HCT116 (cell line): ENCODE results near the gene MCM9. TPM values are rescaled to one million over a fixed set of nuclear protein-coding genes. Genes with fewer than 3 reads are reported as not detected.

Source experiments
- ATAC-seq: fragments of 200-7000 bp; cut with Tn5 transposase; 2 replicates; pipeline ENCODE4 v1.9.1; 2020; ENCODE audit warnings: mild to moderate bottlenecking, moderate library complexity
- BruUV-seq: library from RNA; stranded (reverse); fragments of 400-500 nt; replicated peaks from 2 replicates; lab custom pipeline; 2021; lab: Mats Ljungman, UMichigan
- CTCF ChIA-PET: fragments of 300-600 bp; sonication (Branson Sonifier 250); formaldehyde crosslinking; loops from one replicate; lab custom pipeline; 2021; ENCODE audit warnings: antibody characterized with exemption; lab: Charles Lee
- POLR2A ChIA-PET: fragments of 300-600, 350-600 bp; sonication (Branson Sonifier 250); formaldehyde crosslinking; loops from one replicate; lab custom pipeline; 2021; ENCODE audit warnings: antibody characterized with exemption; lab: Charles Lee
- RAD21 ChIA-PET, 2 experiments: fragments of 300-600 bp; sonication (Branson Sonifier 250); formaldehyde crosslinking; loops; one replicate each; lab custom pipeline; 2023; ENCODE audit warnings: low total read pairs in 2 of 2; ENCODE audit not compliant: uncharacterized antibody in 2 of 2, unreplicated experiment in 2 of 2, low non-redundant PET in 1 of 2; lab: Charles Lee
- DNase-seq: peaks from one replicate; pipeline ENCODE4 v3.0.0-alpha.2; 2010; ENCODE audit warnings: low read depth, low spot score
- H2AFZ ChIP-seq: fragments of 200-600 bp; shearing (Covaris generic), sonication (generic); 2 replicates; pipeline ENCODE4 v1.6.1; 2017; ENCODE audit warnings: low read depth, mixed run types, mixed read lengths, antibody characterized with exemption, low read length; ENCODE audit not compliant: poor library complexity, severe bottlenecking
- H3K27ac ChIP-seq: 2 replicates; pipeline ENCODE4 v1.5.1; 2012; ENCODE audit warnings: low read depth, low read length
- H3K27me3 ChIP-seq: fragments of 200-600 bp; sonication (generic); 2 replicates; pipeline ENCODE4 v1.6.1; 2016; ENCODE audit warnings: mixed run types, low read length, mixed read lengths; ENCODE audit not compliant: insufficient read depth
- H3K36me3 ChIP-seq, 2 experiments: fragments of 200-500 bp in 1 of 2; fragments of 200-600 bp in 1 of 2; sonication (Bioruptor generic) in 1 of 2; sonication (generic) in 1 of 2; 2 replicates each; pipeline versions ENCODE4 v1.5.1 to v1.6.1; 2014 to 2016; ENCODE audit warnings: low read length in 2 of 2, inconsistent platforms in 1 of 2, mixed read lengths in 1 of 2, mixed run types in 1 of 2; ENCODE audit not compliant: insufficient read depth in 2 of 2, control insufficient read depth in 1 of 2
- H3K4me1 ChIP-seq, 2 experiments: fragments of 200-600 bp in 1 of 2; sonication (generic) in 1 of 2; 2 replicates each; pipeline versions ENCODE4 v1.5.1 to v1.6.1; 2012 to 2017; ENCODE audit warnings: low read length in 2 of 2, inconsistent platforms in 1 of 2, mild to moderate bottlenecking in 1 of 2, mixed read lengths in 1 of 2, mixed run types in 1 of 2, moderate library complexity in 1 of 2; ENCODE audit not compliant: insufficient read depth in 2 of 2, control insufficient read depth in 1 of 2
- H3K4me2 ChIP-seq: fragments of 200-600 bp; sonication (generic); 2 replicates; pipeline ENCODE4 v1.6.1; 2017; ENCODE audit warnings: mixed run types, low read length, mixed read lengths
- H3K4me3 ChIP-seq, 2 experiments: fragments of 200-600 bp in 1 of 2; sonication (generic) in 1 of 2; replicated peaks in 1 of 2; 2 replicates each; pipeline ENCODE4 v1.5.1; 2011 to 2016; ENCODE audit warnings: low read length in 2 of 2, control low read depth in 1 of 2, low read depth in 1 of 2, mild to moderate bottlenecking in 1 of 2, mixed read lengths in 1 of 2, mixed run types in 1 of 2
- H3K79me2 ChIP-seq: fragments of 200-600 bp; sonication (generic); 2 replicates; pipeline ENCODE4 v1.6.1; 2017; ENCODE audit warnings: mild to moderate bottlenecking, mixed run types, low read length, moderate library complexity, mixed read lengths; ENCODE audit not compliant: insufficient read depth
- H3K9ac ChIP-seq: fragments of 200-600 bp; sonication (generic); 2 replicates; pipeline ENCODE4 v1.6.1; 2016; ENCODE audit warnings: low read length, mixed read lengths
- H3K9me2 ChIP-seq: fragments of 200-600 bp; sonication (generic), shearing (Covaris generic); 2 replicates; pipeline ENCODE4 v1.6.1; 2017; ENCODE audit warnings: mixed run types, mild to moderate bottlenecking, moderate library complexity; ENCODE audit not compliant: insufficient read depth
- H3K9me3 ChIP-seq, 2 experiments: fragments of 200-500 bp in 1 of 2; fragments of 200-600 bp in 1 of 2; sonication (Bioruptor generic) in 1 of 2; sonication (generic) in 1 of 2; 2 replicates each; pipeline ENCODE4 v1.6.1; 2014 to 2017; ENCODE audit warnings: low read length in 2 of 2, mixed read lengths in 2 of 2, inconsistent platforms in 1 of 2, low read depth in 1 of 2, mild to moderate bottlenecking in 1 of 2, mixed run types in 1 of 2, moderate library complexity in 1 of 2; ENCODE audit not compliant: control insufficient read depth in 1 of 2, insufficient read depth in 1 of 2
- H4K20me1 ChIP-seq: fragments of 200-600 bp; sonication (generic), shearing (Covaris generic); 2 replicates; pipeline ENCODE4 v1.6.1; 2017; ENCODE audit warnings: mixed run types, mild to moderate bottlenecking, moderate library complexity; ENCODE audit not compliant: insufficient read depth
- EGR1 ChIP-seq: IDR thresholded peaks from 2 replicates; pipeline ENCODE4 v1.6.1; 2012; ENCODE audit warnings: low read depth
- EZH2phosphoT487 ChIP-seq: fragments of 200-600 bp; IDR thresholded peaks from 2 replicates; pipeline ENCODE4 v1.6.1; 2018; ENCODE audit warnings: antibody characterized with exemption, borderline replicate concordance
- FOSL1 ChIP-seq: IDR thresholded peaks from 2 replicates; pipeline ENCODE4 v1.6.1; 2012; ENCODE audit warnings: low read depth
- JUND ChIP-seq: IDR thresholded peaks from 2 replicates; pipeline ENCODE4 v1.6.1; 2012
- POLR2A ChIP-seq: IDR thresholded peaks from 2 replicates; pipeline ENCODE4 v1.7.0; 2011; ENCODE audit warnings: borderline replicate concordance; ENCODE audit not compliant: insufficient read depth, insufficient read length; ENCODE audit errors: extremely low read depth
- POLR2AphosphoS5 ChIP-seq: IDR thresholded peaks from 2 replicates; pipeline ENCODE4 v1.6.1; 2011; ENCODE audit warnings: mild to moderate bottlenecking, low read depth, low read length, moderate library complexity
- RAD21 ChIP-seq: IDR thresholded peaks from 2 replicates; pipeline ENCODE4 v1.6.1; 2012; ENCODE audit warnings: low read depth, mild to moderate bottlenecking
- SP1 ChIP-seq: IDR thresholded peaks from 2 replicates; pipeline ENCODE4 v1.6.1; 2012; ENCODE audit warnings: low read depth
- ZFX ChIP-seq: fragments of 450-650 bp; IDR thresholded peaks from 2 replicates; pipeline ENCODE4 v1.6.1; 2017
- ZNF274 ChIP-seq: fragments of 200-500 bp; sonication (Bioruptor generic); IDR thresholded peaks from 2 replicates; pipeline ENCODE4 v1.6.1; 2014; ENCODE audit warnings: mild to moderate bottlenecking, low read depth, low read length, inconsistent platforms
- intact Hi-C: fragments of 100-400 bp; cut with micrococcal nuclease; formaldehyde crosslinking; loops from 2 replicates; pipeline ENCODE4 v1.10.0; 2022
- total RNA-seq: library from RNA; stranded (reverse); gene quantifications from one replicate; pipeline ENCODE4 v1.2.1, GENCODE V29; 2021; ENCODE audit not compliant: unreplicated experiment
- TF ChIP-seq, protein P1 (sequence below), 3 experiments: fragments of 200-600 bp in 1 of 3; sonication (generic) in 1 of 3; IDR thresholded peaks in 2 of 3; conservative IDR thresholded peaks in 1 of 3; 2 replicates each; pipeline ENCODE4 v1.5.1; 2012 to 2017; ENCODE audit warnings: low read depth in 2 of 3, low read length in 2 of 3, antibody characterized with exemption in 1 of 3, borderline replicate concordance in 1 of 3, control low read depth in 1 of 3, mild to moderate bottlenecking in 1 of 3, mixed read lengths in 1 of 3, mixed run types in 1 of 3, moderate library complexity in 1 of 3; ENCODE audit not compliant: insufficient read depth in 1 of 3

The MCM9 gene
- total RNA-seq, 1 experiment from 2014 or later = 13.6 TPM

DNA sequence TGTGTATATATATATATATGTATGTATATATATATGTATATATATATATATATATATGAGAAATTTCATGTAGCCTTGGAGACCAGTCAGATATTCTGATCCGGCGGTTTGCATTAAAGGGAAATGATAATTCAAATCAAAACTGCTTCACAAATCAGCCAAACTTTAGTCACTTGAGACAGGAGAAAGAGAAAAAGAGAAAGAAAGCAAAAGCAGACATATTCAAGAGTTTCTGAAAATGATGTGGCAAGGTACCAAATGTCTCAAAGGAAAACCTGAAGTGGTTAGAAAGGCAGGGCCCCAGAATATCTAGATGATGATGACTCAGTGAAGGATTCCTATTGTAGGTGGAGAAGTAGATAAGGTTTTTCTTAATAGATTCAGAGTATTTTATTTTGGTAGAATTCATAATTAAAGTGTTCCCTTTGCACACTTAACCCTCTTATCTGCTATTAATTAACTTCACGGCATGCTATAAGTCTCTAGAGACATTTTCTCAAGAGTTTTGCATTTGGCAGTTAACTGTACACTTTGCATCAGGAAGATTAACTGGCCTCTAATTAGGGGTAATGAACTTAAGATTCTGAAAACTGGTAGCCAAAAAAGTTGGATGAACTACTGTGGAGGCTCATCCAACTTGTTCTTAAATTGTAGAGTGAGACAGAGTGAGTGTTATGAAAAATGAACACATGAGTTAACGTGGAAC, 91.1 kb downstream of the MCM9 start:
- intact Hi-C loops = no loop called here
- CTCF ChIA-PET = no interaction called here
- no peak for DNase-seq
- RAD21 ChIA-PET = no interaction called here
- H3K9ac ChIP-seq = no peak overlapping the region
- H3K4me3 ChIP-seq = no peak overlapping the region
- no peaks in the 10 kb centered on the region for H3K9me3 ChIP-seq
- no peaks in the 10 kb centered on the region for H3K79me2 ChIP-seq
- H3K27ac ChIP-seq = no peak overlapping the region
- no peak overlapping the region for H3K4me2 ChIP-seq
- TF ChIP-seq ZNF274 (no peak), RAD21 (no peak), JUND (no peak), POLR2A (no peak), FOSL1 (no peak)
- TF ChIP-seq, protein P1, sequence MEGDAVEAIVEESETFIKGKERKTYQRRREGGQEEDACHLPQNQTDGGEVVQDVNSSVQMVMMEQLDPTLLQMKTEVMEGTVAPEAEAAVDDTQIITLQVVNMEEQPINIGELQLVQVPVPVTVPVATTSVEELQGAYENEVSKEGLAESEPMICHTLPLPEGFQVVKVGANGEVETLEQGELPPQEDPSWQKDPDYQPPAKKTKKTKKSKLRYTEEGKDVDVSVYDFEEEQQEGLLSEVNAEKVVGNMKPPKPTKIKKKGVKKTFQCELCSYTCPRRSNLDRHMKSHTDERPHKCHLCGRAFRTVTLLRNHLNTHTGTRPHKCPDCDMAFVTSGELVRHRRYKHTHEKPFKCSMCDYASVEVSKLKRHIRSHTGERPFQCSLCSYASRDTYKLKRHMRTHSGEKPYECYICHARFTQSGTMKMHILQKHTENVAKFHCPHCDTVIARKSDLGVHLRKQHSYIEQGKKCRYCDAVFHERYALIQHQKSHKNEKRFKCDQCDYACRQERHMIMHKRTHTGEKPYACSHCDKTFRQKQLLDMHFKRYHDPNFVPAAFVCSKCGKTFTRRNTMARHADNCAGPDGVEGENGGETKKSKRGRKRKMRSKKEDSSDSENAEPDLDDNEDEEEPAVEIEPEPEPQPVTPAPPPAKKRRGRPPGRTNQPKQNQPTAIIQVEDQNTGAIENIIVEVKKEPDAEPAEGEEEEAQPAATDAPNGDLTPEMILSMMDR (IDR thresholded peaks at IDR 0.05 in 2 of 3, conservative IDR thresholded peaks at IDR 0.05 in 1 of 3; ENCODE audit: borderline replicate concordance in 1 of 3, insufficient read depth in 1 of 3, low read depth in 2 of 3, low read length in 2 of 3) = no peak
- no peaks in the 10 kb centered on the region for H3K27me3 ChIP-seq
- no peaks in the 10 kb centered on the region for H3K36me3 ChIP-seq
- no TSS peak for BruUV-seq
- ATAC-seq = no peak
- no peaks in the 10 kb centered on the region; the same call in 1 of the 2 replicates for H4K20me1 ChIP-seq
- H3K4me1 ChIP-seq = no peaks in the 10 kb centered on the region
- no peak overlapping the region for H2AFZ ChIP-seq
- no peaks in the 10 kb centered on the region for H3K9me2 ChIP-seq
- POLR2A ChIA-PET = no interaction called here

DNA sequence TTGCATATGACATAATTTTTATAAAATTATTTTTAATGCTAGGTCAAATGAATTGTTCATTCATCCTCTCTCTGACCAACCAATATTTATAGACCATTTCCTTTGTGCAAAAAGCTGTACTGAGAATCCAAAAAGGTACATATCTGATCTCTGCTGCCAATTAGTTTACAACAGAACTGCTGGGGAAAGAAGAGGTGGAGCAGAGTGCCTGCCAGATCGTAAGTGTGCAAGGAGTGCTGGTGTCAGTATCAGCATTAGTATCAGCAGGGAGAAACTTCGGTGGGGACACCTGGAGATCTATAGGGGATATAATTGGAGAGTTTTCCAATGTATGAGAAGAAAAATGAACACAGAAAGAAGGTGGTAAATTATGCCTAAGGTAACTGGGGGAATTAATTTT, 104.3 kb downstream of the MCM9 start:
- no peak for ATAC-seq
- Histone ChIP-seq H3K27ac (no peak overlapping the region), H3K4me1 (no peaks in the 10 kb centered on the region), H2AFZ (no peak overlapping the region), H4K20me1 (no peaks in the 10 kb centered on the region), H3K9ac (no peak overlapping the region), H3K9me3 (no peaks in the 10 kb centered on the region), H3K4me2 (no peak overlapping the region), H3K36me3 (peaks cover 0 to 11% of the 10 kb centered on the region in 2 experiments; a peak in 2 of 4 replicates), H3K9me2 (no peaks in the 10 kb centered on the region), H3K27me3 (no peaks in the 10 kb centered on the region), H3K4me3 (no peak overlapping the region), H3K79me2 (no peaks in the 10 kb centered on the region)
- RAD21 ChIA-PET = no interaction called here
- CTCF ChIA-PET = no interaction called here
- BruUV-seq = no TSS peak
- intact Hi-C loops = no loop called here
- no peak for TF ChIP-seq POLR2A
- TF ChIP-seq, protein P1 (IDR thresholded peaks at IDR 0.05 in 2 of 3, conservative IDR thresholded peaks at IDR 0.05 in 1 of 3; ENCODE audit: borderline replicate concordance in 1 of 3, insufficient read depth in 1 of 3, low read depth in 2 of 3, low read length in 2 of 3) = no peak
- TF ChIP-seq JUND = no peak
- TF ChIP-seq EZH2phosphoT487 = no peak
- TF ChIP-seq EGR1 = no peak
- TF ChIP-seq ZFX = no peak
- no peak for TF ChIP-seq SP1
- TF ChIP-seq POLR2AphosphoS5 = no peak
- POLR2A ChIA-PET = no interaction called here
- DNase-seq = no peak
